OCI-LY7 (cell line): Measurements from ENCODE around the gene SPSB3.

Experiments used
- CTCF ChIP-seq: fragments of 200-600 bp; sonication (generic); conservative IDR thresholded peaks from 2 replicates; pipeline ENCODE4 v1.5.1; 2014; ENCODE audit warnings: mild to moderate bottlenecking, antibody characterized with exemption, low read length, moderate library complexity, mixed read lengths
- EZH2phosphoT487 ChIP-seq: fragments of 200-600 bp; sonication (generic); IDR thresholded peaks from 2 replicates; pipeline ENCODE4 v1.6.1; 2018; ENCODE audit warnings: low read depth, borderline replicate concordance, mild to moderate bottlenecking, mixed run types, antibody characterized with exemption, low read length, moderate library complexity, mixed read lengths

- no peak for TF ChIP-seq CTCF
- TF ChIP-seq EZH2phosphoT487, result no peak
Measured at GRCh38 chr16:1822801-1823200, 40.4 kb upstream of the SPSB3 start.
